Measurements from ENCODE around the gene CIDEA.
"Not testable (repeated sequence)": the region's sequence is repeated elsewhere in the genome, so short reads cannot be mapped to it uniquely, and the experiment has no call there.

Gene CIDEA, protein sequence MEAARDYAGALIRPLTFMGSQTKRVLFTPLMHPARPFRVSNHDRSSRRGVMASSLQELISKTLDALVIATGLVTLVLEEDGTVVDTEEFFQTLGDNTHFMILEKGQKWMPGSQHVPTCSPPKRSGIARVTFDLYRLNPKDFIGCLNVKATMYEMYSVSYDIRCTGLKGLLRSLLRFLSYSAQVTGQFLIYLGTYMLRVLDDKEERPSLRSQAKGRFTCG

DNA sequence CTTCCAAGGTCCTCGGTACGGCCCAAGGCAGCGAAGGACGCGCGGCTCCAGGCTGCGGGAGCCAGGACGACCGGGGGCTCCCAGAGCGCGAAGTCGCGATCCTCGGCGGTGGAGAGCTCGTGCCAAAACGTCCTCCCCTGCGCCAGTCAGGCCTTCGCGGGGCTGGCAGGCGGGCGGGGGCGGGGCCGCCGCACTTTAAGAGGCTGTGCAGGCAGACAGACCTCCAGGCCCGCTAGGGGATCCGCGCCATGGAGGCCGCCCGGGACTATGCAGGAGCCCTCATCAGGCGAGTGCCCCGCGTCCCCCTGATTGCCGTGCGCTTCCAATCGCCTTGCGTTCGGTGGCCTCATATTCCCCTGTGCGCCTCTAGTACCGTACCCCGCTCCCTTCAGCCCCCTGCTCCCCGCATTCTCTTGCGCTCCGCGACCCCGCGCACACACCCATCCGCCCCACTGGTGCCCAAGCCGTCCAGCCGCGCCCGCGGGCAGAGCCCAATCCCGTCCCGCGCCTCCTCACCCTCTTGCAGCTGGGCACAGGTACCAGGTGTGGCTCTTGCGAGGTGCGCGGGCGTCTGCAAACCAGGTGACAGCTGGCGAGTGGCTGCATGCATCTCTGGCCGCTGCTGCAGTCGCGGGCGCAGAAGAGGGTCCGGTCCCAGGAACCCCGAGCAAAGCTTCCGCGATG, at the start of gene CIDEA:
Gene CIDEA (plus strand): TSS at position 226 of the 684 bp plus-strand sequence. CDS start 23 bp downstream, at position 249.
- no peak for DNase-seq

DNA sequence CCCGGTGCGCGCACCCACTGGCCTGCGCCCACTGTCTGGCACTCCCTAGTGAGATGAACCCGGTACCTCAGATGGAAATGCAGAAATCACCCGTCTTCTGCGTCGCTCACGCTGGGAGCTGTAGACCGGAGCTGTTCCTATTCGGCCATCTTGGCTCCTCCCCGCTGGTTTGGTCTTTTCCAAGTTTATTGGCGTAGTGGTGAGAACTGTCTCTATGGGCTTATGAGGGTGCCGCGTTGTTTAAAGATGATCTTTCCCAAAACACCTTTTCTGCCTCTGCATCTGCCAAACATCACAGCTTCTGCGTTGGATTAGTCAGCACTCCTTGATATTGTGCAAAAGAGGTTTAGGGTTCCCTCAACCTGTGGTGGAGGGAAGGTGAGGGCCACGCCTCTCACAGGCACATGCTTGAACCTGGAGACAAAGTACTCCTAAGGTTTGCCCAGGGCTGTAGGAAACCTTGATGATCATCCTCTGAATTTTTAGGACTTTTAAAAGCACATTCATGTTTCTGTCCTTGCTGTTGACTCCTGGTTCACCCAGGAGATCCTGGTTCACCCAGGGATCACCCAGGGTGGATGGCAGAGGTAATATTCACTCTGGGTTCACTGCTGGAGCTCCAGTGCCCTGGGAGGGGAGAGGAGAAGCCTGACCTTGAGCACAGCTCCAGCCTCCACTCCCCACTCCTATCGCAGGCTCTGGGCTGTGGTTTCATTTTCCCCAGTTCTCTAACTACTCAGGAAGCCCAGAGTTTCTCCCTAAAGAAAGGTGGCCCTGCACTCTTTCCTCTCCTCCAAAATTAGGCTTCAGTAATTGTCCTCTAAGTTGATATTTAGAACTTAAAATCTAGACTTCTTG, 45.6 kb upstream of the CIDEA start:
- not testable (repeated sequence) for DNase-seq

DNA sequence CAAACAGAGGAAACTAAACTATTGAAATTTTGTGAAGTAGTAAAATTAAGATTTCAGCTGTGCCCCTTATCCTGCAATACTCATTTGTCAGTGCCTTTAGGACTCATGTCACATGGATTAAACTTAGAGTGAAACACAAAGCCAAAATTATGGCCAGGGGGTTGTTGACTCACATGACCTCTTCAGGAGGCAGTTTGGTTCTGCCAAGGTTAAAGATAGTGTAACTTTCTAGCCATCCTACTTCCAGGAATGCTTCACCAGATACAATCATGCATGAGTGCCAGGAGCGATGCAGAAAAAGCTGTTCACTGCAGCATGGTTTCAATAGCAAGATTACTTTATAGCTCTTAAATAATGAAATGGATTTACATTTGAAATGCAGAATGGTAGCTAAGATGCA, 41.9 kb upstream of the CIDEA start:
- not testable (repeated sequence) for DNase-seq

DNA sequence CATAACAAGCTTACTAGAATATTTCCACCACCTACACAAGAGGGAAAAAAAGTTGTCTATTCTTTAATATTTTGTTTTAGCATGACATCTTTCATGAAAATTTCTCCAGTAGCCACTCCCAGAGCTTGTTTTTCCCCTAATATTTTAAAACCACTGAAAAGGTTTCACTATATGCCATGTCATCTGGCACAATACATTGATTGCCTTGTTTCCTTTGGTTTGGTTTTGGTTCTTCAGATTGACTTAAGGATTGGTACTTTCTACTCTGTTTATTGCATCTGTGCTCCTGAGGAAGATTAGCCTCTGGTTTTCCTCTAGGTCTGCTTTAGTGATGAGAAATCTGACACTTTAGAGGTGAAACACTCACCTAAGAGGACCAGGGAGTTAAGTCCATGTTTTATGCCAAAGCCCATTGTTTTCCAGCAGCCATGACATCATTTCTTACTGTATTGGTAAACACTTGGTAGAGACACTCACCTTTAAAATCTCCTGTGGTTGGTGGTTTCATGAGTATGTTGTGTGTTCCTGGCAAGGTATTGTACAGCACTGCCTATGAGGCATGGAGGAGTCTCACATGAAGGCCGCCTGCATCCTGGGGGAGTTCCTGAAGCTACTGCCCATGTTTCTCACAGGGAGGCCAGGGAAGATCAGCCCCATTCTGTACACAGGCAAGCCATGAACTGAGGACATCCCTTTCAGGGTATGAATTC, 39.7 kb upstream of the CIDEA start:
- not testable (repeated sequence) for DNase-seq

DNA sequence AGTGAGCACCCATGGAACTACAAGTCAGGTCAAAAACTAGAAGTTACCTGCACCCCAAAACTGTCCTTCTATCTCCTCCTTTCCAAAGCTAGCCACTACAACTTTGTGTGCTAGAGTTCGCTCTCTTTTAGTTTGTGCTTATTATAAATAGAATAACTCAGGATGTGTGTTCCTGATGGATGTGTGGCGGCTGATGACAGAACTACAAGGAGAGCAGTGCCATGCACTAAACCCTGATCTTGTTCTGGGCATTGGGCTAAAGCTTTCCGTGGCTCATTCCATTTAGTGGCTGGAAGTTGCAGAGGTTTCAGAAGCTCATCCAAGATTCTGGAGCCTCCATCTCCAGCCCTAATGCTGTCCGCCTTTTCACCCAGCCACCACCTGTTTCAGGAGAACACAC, 37.7 kb upstream of the CIDEA start:
- DNase-seq: not testable (repeated sequence)

DNA sequence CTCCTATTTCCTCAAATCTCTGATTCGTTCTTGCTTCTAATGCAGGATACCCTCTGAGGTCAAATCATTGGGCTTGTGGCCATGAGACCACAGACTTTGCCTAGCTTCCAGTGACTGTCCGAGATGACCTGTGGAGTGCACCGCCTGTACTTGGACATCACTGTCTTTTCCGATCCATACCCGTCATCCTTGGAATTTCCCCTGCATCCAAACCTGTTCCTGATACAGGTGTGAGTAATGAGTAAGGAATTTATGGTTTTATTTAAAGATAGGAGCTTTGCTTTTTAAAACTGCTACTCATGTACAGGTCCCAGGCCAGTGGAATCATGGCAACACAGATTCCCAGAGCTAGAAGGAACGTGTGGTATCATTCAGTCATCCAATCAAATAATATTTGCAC, 35.6 kb upstream of the CIDEA start:
- DNase-seq: not testable (repeated sequence)

DNA sequence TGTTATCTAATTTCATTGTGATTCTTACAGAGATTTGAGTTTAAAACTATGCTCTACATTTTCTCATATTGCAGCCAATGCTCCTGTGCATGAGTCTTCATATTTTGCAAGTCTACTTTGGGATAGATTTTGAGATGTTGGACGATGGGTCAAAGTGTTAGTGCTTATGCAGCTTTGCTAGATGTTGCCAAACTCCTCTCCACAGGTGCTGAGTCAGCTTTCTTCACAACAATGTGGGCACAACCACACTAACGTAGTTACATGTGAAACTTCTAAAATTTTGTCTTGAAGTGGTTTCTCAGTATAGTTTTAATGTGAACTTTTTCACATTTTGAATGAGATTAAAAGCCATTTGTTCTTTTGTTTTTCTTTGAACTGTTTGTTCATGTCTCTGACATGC, 32.1 kb upstream of the CIDEA start:
- DNase-seq: not testable (repeated sequence)

DNA sequence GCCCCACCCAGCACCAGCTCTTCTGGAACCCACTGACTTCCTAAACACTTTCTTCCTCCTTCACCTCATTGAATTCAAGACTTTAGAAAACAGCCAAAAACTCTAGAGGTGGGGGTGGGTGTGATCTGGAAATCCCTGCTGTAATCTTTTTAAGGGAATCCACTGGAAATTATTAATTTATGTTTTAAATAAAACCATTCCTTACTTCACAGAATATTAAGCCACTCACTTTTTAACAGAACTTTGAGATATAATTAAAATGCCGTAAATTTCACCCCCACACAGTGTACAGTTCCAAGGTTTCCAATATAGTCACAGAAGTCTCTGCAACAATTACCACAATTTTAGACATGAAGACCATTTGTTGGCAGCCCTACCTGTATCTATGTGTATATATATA, 30.8 kb upstream of the CIDEA start:
- not testable (repeated sequence) for DNase-seq

DNA sequence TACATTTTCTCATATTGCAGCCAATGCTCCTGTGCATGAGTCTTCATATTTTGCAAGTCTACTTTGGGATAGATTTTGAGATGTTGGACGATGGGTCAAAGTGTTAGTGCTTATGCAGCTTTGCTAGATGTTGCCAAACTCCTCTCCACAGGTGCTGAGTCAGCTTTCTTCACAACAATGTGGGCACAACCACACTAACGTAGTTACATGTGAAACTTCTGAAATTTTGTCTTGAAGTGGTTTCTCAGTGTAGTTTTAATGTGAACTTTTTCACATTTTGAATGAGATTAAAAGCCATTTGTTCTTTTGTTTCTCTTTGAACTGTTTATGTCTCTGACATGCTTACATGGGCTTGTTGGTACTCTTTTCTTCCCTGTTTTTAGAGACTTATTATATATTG, 27.4 kb upstream of the CIDEA start:
- DNase-seq: not testable (repeated sequence)

DNA sequence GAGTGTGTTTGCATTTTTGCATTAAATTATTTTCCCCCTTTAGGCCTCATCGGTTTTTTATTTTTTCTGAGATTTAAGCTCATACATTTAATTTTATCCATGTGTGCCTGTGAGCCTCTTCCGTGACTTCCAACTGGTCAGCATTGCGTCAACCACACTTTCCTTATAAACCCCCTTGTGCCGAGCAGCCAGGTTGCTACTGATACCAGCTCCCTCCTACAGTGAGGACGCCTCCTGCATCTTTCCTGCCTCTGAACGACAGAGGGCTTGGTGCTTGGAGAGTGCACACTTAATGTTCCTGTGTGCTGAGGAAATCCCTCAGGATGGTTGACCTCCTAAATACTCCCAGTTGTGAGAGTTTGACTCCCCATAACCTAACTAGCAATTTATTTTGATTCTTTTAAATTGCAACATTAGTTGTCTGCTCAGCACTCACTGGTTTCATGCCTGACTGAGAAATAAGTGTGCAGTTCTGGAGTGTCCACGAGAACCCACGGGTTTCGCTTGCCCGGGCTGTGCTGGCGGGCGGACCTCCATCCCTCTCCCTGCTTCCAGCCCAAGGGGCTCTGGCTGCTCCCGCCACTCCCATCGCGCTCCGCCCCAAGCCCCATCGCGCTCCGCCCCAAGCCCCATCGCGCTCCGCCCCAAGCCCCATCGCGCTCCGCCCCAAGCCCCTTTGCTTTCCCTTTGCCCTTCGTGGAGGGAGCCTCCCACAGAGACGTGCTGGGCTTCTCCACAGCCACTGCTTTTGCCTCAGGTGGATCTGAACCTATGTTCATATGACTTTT, 26.6 kb upstream of the CIDEA start:
- DNase-seq: not testable (repeated sequence)

DNA sequence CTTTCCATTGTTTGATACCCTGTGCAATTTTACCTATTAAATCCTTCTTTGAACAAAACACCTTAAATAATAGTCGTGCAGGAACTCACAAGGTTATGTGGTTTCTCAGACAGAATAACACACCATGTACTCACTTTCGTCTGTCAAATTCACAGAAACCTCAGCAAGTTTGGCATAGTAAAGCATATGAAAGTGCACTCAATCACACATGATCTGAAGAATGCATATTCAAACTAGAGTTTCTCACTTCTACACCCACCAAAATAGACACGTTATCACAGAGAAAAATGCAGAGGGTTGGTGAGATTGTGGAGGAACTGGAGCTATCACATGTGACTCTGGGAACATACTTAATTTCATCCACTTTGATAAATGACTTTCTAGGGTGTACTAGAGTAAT, 25.9 kb upstream of the CIDEA start:
- DNase-seq: not testable (repeated sequence)

DNA sequence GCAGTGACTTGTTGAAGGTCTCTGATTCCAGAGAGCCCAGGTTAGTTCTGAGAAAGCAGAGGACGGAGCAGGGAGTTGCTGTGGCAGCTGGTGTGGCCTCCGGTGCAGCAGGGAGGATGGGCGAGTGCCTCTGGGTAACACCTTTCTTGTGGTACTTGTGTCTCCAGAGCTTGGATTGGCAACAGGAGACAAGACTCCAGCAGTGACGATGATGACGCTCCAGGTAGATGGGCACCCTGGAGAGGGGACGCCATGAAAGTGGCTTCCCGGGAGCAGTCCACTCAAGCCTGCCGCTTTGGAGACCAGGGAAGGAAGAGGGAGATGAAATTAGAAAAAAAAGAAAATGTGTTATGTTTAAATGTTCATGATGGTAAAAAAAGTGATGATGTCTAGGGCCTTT, 23.6 kb upstream of the CIDEA start:
- not testable (repeated sequence) for DNase-seq

DNA sequence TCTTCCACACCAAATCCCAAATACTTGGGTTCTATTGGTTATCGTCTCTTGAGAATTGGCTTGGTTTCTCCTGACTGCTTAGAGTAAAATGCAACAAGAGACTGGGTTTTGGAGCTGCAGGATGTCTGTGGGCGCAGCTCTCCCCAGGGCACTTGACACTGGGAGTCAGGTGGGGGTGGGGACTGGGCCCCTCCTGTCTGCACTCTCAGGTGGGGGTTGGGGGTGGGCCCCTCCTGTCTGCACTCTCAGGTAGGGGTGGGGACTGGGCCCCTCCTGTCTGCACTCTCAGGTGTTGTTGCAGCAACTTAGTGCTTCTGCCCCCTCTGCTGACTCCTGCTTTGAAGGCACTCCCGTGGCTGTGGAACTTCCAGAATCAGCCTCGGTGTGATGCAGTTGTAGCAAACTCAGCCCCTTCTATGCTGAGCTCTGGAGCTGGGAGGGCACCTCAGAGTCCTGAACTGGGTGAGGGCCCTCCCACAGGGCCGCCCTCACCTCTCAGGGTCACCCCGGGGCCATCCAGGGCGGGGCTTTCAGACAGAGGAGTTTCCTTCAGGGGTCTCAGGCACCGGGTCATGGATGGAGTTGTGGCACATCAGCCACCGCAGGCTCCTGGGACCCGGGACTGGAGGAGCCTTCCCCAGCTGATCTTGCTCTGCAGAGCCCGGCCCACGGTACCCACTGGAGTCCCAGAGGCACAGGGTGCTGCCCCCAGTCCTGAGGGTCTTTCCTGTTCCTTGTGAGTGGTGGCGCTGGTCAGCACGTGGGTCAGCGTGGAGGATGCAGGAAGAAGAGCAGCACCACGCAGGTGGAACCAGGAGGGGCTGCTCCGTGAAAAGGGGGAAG, 22.9 kb upstream of the CIDEA start:
- no peak for DNase-seq

DNA sequence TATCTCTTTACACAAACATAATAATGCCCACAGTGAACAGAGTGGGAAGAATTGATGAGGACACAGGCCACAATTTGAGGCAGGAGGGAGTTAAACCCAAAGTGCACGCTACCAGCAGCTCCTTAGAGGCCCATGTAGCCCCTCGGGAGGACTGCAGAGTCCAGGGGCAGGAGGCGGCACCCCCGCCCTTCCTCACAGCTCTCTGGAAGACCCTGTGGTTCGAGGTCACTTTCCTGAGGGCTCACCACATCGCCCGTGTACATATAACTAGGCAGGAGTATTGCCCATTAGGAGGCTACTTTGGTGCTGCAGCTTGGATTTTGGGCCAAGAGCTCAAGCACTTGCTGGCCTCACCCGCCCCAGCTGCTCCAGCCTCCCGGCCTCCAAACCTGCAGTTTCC, 22.2 kb upstream of the CIDEA start:
- DNase-seq: no peak

DNA sequence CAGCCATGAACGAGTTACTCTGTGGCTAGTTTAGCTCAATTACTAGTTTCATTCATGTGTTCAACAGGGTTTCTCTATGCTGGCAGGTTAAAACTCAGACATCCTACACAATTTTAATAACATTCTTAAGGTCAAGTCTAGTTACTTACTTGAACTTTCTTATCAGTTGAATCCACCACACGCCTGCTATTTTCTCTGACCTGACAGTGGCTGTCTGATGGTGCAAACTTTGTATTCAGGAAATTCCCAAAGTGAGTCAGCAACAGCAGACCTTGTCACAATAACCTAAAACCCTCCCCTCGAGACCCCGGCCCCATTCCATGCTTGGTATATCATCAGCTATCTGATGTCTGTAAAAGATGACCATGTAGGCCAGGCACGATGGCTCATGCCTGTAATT, 20.8 kb upstream of the CIDEA start:
- no peak for DNase-seq

DNA sequence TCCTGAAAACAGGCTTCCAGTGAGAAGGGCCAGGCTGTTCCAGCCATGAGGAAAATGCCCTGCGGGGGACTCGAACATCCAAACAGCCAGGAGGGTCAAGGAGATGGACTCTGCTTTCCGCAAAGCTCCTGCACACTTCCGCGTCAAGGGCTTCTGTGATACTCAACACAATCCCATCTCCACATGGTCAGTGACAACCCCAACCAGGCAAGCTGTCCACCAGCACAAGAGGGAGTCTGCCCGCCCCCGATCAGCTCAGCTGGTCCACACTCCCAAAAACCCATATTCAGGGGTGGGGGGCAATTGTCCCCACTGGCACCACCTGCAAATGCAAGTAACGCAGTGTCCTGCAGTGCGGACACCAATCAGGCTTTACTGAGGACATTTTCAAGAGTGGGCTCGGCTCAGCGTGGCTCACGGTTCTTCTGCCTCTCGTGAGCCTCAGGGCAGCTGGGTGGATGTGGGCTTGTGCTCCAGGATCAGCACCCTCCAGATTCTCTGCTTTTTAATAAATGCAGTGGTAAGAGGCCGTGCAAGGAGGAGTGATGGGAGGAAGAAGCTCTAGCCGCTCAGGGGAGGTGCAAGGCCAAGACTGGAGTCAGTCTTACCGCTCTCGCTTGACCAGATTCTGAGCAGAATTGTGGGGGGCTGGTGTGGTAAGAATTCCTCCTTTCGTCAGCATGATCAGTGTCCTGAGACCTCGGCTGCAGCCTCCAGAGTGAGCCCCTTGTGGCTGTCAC, 19.5 kb upstream of the CIDEA start:
- no peak for DNase-seq

DNA sequence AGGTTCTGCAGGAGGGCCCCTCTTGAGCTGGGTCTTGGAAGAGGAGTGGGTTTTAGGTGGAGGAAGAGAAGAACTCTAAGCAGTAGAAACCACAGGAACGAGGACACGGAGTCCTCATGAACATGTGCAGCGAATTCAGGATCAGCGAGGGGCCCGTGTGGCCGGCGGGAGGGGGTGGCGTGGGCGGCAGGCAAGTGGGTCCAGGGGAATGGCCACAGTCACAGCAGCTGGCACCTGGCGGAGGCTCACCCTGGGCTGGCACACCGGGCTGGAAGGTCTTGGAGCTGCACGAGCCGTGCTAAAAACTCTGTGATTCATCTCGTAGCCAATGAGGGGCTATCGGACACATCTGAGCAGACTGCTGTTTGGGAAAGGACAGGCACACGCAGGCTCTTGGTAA, 18.0 kb upstream of the CIDEA start:
- no peak for DNase-seq

DNA sequence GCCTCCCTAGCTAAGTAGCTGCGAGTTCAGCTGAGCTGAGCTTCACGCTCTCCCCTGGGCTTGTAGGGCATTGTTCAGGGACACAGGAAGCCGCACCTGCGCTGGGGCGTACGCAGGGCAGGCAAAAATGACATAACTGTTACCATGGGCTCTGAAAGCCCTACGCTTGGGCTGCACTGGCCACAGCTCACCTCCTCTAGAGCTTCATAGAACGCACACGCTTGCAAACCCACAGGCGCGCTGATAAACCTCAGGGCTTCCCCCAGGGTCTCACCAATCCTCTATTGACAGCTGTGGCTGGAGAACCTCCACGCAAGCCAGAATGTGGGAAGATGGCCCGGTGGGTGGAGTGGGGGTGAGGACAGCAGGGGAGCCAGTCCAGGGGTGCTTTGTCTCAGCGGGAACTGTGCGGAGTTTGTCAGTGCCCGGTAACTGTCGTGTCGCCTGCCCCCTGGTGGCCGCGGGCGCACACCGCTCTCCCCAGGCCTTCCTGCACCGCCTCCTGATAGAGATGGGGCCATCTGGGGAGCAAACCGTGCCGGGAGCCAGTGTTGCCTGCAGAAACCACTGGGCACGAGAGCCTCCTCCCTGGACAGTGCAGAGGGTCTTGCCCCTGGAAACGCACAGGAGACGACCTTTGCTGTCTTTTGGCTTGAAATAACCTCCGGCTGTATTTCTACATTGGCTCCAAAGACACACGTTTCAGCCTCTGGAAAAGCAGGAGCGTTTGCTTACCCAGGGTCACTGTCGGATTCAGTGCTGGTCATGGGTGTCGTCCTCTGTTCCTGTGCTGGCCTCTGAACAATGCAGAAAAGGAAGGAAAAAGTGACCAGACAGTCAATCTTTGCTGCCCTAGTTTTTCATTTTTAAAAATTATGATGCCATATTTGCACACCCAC, 17.0 kb upstream of the CIDEA start:
- DNase-seq: peak; percentile 40 to 47

DNA sequence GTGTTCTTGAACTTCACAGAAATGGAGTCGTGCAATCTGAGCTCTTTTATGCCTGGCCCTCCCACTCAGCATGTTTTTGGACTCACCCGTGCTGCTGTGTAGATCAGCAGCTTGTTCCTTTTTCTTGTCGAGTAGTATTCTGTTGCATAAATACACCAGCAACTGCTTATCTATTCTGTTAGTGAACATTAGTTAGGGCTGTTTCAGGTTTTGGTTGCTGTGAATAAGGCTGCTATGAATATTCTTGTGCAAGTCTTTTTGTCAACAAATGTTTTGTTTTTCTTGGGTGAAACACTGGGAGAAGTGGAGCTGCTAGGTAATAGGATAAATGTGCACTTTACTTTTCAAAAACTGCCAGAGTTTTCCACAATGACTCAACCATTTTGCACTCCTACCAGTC, 15.3 kb upstream of the CIDEA start:
- DNase-seq: no peak
